ENCODE results near the gene SGPL1. TPM values are rescaled to one million over a fixed set of nuclear protein-coding genes. Genes with fewer than 3 reads are reported as not detected.

The SGPL1 gene
- total RNA-seq, 4 donors from 2014 or later = 12.9 to 31.0 (median 21.3) TPM

DNA sequence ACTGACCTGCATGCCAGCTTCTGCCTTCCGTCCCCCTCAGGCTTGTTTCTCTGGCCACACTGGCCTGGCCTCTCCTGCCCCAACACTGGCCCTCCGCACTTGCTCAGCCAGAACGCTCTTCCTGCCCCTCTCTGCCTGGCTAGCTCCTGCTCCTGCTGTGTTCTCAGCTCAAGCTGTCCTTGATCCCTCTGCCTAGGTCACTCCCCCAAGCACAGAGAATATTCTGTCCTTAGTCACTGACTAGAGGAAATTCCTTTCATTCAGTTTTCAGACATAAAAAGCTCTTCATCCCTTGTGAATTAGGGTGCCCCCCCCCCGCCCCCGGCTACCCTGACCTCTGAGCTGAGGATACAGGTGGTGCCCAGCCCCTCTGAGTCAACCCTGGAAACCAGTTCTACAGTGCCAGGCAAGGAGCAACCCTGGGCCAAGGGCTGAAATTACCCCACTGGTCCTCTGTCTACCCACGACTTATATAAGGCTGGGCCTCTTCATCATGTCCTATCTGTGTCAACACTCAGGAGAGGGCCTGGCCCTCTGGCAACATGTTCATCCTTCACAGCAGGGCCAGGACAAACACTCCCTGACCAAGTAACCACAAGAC lies 6.6 kb upstream of the SGPL1 start:
- Histone ChIP-seq H3K4me3 (no peak overlapping the region), H3K4me1 (peaks cover 0 to 8% (median 3%) of the 10 kb centered on the region in 4 donors), H3K27me3 (no peaks in the 10 kb centered on the region), H3K36me3 (no peaks in the 10 kb centered on the region), H3K27ac (replicated peaks in 1 of 4) (no peak overlapping the region), H3K9me3 (no peaks in the 10 kb centered on the region)
- TF ChIP-seq POLR2AphosphoS5 (IDR thresholded peaks at IDR 0.05) (no peak), POLR2A (IDR thresholded peaks at IDR 0.05; ENCODE audit: low read depth) (no peak), EP300 (IDR thresholded peaks at IDR 0.05) (no peak)
- TF ChIP-seq, protein P1, sequence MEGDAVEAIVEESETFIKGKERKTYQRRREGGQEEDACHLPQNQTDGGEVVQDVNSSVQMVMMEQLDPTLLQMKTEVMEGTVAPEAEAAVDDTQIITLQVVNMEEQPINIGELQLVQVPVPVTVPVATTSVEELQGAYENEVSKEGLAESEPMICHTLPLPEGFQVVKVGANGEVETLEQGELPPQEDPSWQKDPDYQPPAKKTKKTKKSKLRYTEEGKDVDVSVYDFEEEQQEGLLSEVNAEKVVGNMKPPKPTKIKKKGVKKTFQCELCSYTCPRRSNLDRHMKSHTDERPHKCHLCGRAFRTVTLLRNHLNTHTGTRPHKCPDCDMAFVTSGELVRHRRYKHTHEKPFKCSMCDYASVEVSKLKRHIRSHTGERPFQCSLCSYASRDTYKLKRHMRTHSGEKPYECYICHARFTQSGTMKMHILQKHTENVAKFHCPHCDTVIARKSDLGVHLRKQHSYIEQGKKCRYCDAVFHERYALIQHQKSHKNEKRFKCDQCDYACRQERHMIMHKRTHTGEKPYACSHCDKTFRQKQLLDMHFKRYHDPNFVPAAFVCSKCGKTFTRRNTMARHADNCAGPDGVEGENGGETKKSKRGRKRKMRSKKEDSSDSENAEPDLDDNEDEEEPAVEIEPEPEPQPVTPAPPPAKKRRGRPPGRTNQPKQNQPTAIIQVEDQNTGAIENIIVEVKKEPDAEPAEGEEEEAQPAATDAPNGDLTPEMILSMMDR (IDR thresholded peaks at IDR 0.05) = no peak
- peak; percentile 86 for DNase-seq (ENCODE audit: extremely low spot score)
- intact Hi-C loops (cut with DNase I) = no loop called here
- 80% methylated on average over 6 of the region's 6 CpGs for WGBS

DNA sequence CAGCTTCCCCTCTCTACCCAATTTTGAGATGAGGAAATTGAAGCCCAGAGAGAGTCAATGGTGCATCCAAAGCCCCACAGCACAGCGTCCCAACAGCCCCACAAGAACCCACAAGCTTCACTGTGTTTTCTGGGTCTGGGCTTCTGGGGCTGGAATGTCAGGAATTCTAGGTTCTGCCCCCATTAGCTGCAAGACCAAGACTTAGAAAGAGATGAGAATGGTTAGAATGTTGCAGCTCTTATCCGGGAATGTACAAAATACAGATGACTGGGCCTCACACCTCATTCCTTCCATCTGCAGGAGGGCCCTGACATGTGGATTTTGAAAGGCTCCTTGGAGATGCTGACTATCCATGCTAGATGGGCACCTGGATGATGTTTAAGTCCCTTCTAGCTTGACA lies 6.0 kb upstream of the SGPL1 start:
- H3K27ac ChIP-seq (replicated peaks in 1 of 4) = no peak overlapping the region
- intact Hi-C loops (cut with DNase I) = no loop called here

DNA sequence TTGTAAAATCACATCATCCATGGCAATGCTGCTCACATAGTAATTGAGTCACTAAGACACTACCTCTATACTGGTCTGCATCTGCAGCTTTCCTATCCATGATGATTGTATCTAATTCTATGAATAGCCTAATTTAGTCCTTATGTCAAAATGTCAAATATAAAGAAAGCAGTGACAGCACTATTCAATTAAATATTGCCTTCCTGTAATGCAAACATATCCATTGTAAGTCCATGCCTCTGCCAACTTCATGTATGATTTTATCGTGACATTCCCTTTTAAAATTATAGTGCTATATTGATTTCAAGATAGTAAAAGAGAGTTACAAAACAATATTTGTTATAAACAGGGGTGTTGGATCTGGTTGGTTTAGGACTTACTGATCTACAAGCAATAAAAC lies 4.8 kb upstream of the SGPL1 start:
- no peaks in the 10 kb centered on the region for H3K36me3 ChIP-seq
- H3K4me3 ChIP-seq = no peak overlapping the region
- DNase-seq (ENCODE audit: extremely low spot score) = no peak
- H3K27me3 ChIP-seq = no peaks in the 10 kb centered on the region
- no peak for TF ChIP-seq POLR2AphosphoS5 (IDR thresholded peaks at IDR 0.05)
- TF ChIP-seq, protein P1 (IDR thresholded peaks at IDR 0.05) = no peak
- no peak for TF ChIP-seq POLR2A (IDR thresholded peaks at IDR 0.05; ENCODE audit: low read depth)
- TF ChIP-seq EP300 (IDR thresholded peaks at IDR 0.05) = no peak
- no peaks in the 10 kb centered on the region for H3K9me3 ChIP-seq
- no peak overlapping the region for H3K27ac ChIP-seq (replicated peaks in 1 of 4)
- 46% methylated on average over 1 of the region's 1 CpG for WGBS
- intact Hi-C loops (cut with DNase I) = no loop called here
- H3K4me1 ChIP-seq = peaks cover 5 to 8% (median 6%) of the 10 kb centered on the region in 4 donors

More for the DNA sequence above, 6.0 kb upstream of the SGPL1 start:
- H3K9me3 ChIP-seq = no peaks in the 10 kb centered on the region
- H3K4me3 ChIP-seq = no peak overlapping the region
- 100% methylated on average over 2 of the region's 2 CpGs for WGBS
- no peaks in the 10 kb centered on the region for H3K27me3 ChIP-seq
- DNase-seq (ENCODE audit: extremely low spot score) = no peak
- no peaks in the 10 kb centered on the region for H3K36me3 ChIP-seq
- peaks cover 0 to 2% (median 0%) of the 10 kb centered on the region in 4 donors for H3K4me1 ChIP-seq
- TF ChIP-seq EP300 (IDR thresholded peaks at IDR 0.05) = no peak
- TF ChIP-seq, protein P1 (IDR thresholded peaks at IDR 0.05) = no peak
- no peak for TF ChIP-seq POLR2AphosphoS5 (IDR thresholded peaks at IDR 0.05)
- TF ChIP-seq POLR2A (IDR thresholded peaks at IDR 0.05; ENCODE audit: low read depth) = no peak

DNA sequence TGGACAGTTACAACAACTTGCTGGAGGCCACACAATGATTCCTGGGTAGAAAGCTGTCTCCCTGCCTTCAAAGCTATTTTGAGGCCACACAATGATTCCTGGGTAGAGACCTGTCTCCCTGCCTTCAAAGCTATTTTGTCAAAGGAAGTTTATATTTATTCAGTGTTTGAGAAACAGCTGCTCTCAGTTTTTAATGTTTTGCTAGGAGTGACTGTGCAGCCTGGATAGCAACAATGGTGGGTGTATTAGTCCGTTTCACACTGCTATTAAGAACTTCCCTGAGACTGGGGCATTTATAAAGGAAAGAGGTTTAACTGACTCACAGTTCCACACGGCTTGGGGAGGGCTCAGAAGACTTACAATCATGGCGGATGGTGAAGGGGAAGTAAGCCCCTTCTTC lies 3.9 kb upstream of the SGPL1 start:
- 80% methylated on average over 3 of the region's 3 CpGs for WGBS
- intact Hi-C loops (cut with DNase I) = no loop called here
- TF ChIP-seq EP300 (IDR thresholded peaks at IDR 0.05) (no peak), POLR2A (IDR thresholded peaks at IDR 0.05; ENCODE audit: low read depth) (no peak), POLR2AphosphoS5 (IDR thresholded peaks at IDR 0.05) (no peak)
- TF ChIP-seq, protein P1 (IDR thresholded peaks at IDR 0.05) = no peak
- peak; percentile 60 for DNase-seq (ENCODE audit: extremely low spot score)
- Histone ChIP-seq H3K4me3 (no peak overlapping the region), H3K9me3 (no peaks in the 10 kb centered on the region), H3K27me3 (no peaks in the 10 kb centered on the region), H3K27ac (replicated peaks in 1 of 4) (no peak overlapping the region), H3K36me3 (no peaks in the 10 kb centered on the region), H3K4me1 (peaks cover 8 to 11% (median 10%) of the 10 kb centered on the region in 4 donors)

DNA sequence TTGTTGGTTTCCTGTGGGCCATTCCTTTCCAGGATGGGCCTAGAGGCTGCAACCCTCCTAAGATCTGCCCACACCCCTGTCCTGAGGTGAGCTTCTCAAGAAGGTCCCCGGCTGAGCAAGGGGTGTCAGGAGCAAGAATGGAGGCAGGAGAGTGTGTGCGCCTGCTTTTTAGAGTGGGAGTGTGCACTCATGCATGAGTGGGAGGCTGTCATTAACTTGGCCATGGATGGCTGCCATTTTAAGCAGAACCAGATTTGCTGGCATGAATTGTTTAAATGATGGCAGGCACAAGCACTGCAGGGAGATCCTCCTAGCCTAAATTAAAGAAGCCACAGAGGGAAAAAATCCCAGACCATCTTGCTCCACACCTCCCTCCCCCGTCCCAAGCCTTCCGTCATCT lies 2.9 kb upstream of the SGPL1 start:
- intact Hi-C loops (cut with DNase I) = no loop called here
- peaks cover 9 to 21% (median 18%) of the 10 kb centered on the region in 4 donors for H3K4me1 ChIP-seq
- TF ChIP-seq POLR2AphosphoS5 (IDR thresholded peaks at IDR 0.05) (no peak), EP300 (IDR thresholded peaks at IDR 0.05) (no peak), POLR2A (IDR thresholded peaks at IDR 0.05; ENCODE audit: low read depth) (no peak)
- TF ChIP-seq, protein P1 (IDR thresholded peaks at IDR 0.05) = no peak

More for the DNA sequence above, 2.9 kb upstream of the SGPL1 start:
- 92% methylated on average over 4 of the region's 4 CpGs for WGBS
- no peaks in the 10 kb centered on the region for H3K27me3 ChIP-seq
- no peak overlapping the region for H3K4me3 ChIP-seq
- DNase-seq (ENCODE audit: extremely low spot score) = peak; percentile 45
- H3K9me3 ChIP-seq = no peaks in the 10 kb centered on the region
- H3K27ac ChIP-seq (replicated peaks in 1 of 4) = no peak overlapping the region
- peaks cover 0 to 3% (median 0%) of the 10 kb centered on the region in 4 donors for H3K36me3 ChIP-seq

Data from esophagus muscularis mucosa (tissue), 4 donors.